Testis (tissue), 3 donors: Measurements from ENCODE around the gene RYR3. TPM values are rescaled to one million over a fixed set of nuclear protein-coding genes. Genes with fewer than 3 reads are reported as not detected.

Experiments
- DNase-seq: peaks from one replicate; pipeline ENCODE4 v3.0.0-alpha.2; 2019
- H3K27ac ChIP-seq, 2 donors: fragments of 200-600 bp; sonication (generic); one replicate each; pipeline ENCODE4 v1.5.1; 2019
- H3K27me3 ChIP-seq: fragments of 200-600 bp; sonication (generic); one replicate; pipeline ENCODE4 v1.5.1; 2019
- H3K36me3 ChIP-seq: fragments of 200-600 bp; sonication (generic); one replicate; pipeline ENCODE4 v1.5.1; 2017; ENCODE audit warnings: low read depth; ENCODE audit errors: missing control alignments
- H3K4me1 ChIP-seq: fragments of 200-600 bp; sonication (generic); one replicate; pipeline ENCODE4 v1.5.1; 2019
- H3K4me3 ChIP-seq, 2 donors: fragments of 200-600 bp; sonication (generic); one replicate each; pipeline ENCODE4 v1.5.1; 2017 to 2019
- H3K9me3 ChIP-seq: fragments of 200-600 bp; sonication (generic); one replicate; pipeline ENCODE4 v1.5.1; 2017
- CTCF ChIP-seq, 3 experiments: fragments of 450-650 bp in 2 of 3; fragments of 200-600 bp in 1 of 3; sonication (generic) in 1 of 3; IDR thresholded peaks; one replicate each; pipeline ENCODE4 v1.5.1; 2016 to 2019; ENCODE audit warnings: antibody characterized with exemption in 3 of 3, mild to moderate bottlenecking in 2 of 3, moderate library complexity in 1 of 3
- POLR2A ChIP-seq: fragments of 450-650 bp; IDR thresholded peaks from one replicate; pipeline ENCODE4 v1.6.1; 2017; ENCODE audit warnings: antibody characterized with exemption, mild to moderate bottlenecking, moderate library complexity
- WGBS, 2 donors: methylation state at CpG; one replicate each; pipeline ENCODE4 v1.1.5; 2018; 5-methylcytosine and 5-hydroxymethylcytosine counted together
- intact Hi-C: fragments of 100-400 bp; cut with DNase I; formaldehyde crosslinking; loops from one replicate; pipeline ENCODE4 v1.15.1; 2023; ENCODE audit warnings: low total_unique reads
- polyA plus RNA-seq: library from polyadenylated mRNA; stranded (reverse); fragments of 350-450 nt; fragmentation: Illumina TruSeq; extraction: RNeasy Lipid Tissue Mini Kit (QIAGEN cat#74804); gene quantifications from one replicate; pipeline ENCODE4 v1.2.3, GENCODE V29; 2014; ENCODE audit warnings: low read depth, low replicate concordance; ENCODE audit not compliant: insufficient read depth
- total RNA-seq, 2 donors: library from RNA; depleted of rRNA; stranded (reverse); fragments of >200 nt; gene quantifications; one replicate each; pipeline ENCODE4 v1.2.3, GENCODE V29; 2016

The RYR3 gene
- total and polyA plus RNA-seq, 3 donors from 2014 or later: 4.3 to 7.6 (median 4.4) TPM

- no peaks in the 10 kb centered on the region for H3K4me1 ChIP-seq
- 72 to 85% methylated on average over 3 of the region's 3 CpGs for WGBS, 2 donors
Observed at GRCh38 chr15:33848011-33848410, 537.2 kb downstream of the RYR3 start.

GRCh38 chr15:33851079-33851478 lies 540.3 kb downstream of the RYR3 start:
- no peak overlapping the region for H3K27ac ChIP-seq
- WGBS, 2 donors: 87 to 95% methylated on average over 1 of the region's 1 CpG
- TF ChIP-seq CTCF (IDR thresholded peaks at IDR 0.05) (no peak), POLR2A (no peak)
- no peaks in the 10 kb centered on the region for H3K36me3 ChIP-seq
- H3K4me1 ChIP-seq: no peaks in the 10 kb centered on the region
- no peaks in the 10 kb centered on the region for H3K27me3 ChIP-seq
- no peak for DNase-seq
- no peaks in the 10 kb centered on the region for H3K9me3 ChIP-seq
- H3K4me3 ChIP-seq: no peak overlapping the region
- intact Hi-C loops: no loop called here

More at GRCh38 chr15:33848011-33848410, 537.2 kb downstream of the RYR3 start:
- H3K27me3 ChIP-seq: no peaks in the 10 kb centered on the region
- DNase-seq: no peak
- no peak overlapping the region for H3K27ac ChIP-seq
- H3K4me3 ChIP-seq: no peak overlapping the region
- intact Hi-C loops: no loop called here
- no peaks in the 10 kb centered on the region for H3K36me3 ChIP-seq
- H3K9me3 ChIP-seq: no peaks in the 10 kb centered on the region
- TF ChIP-seq CTCF (IDR thresholded peaks at IDR 0.05) (no peak), POLR2A (no peak)

GRCh38 chr15:33852094-33852493 lies 541.3 kb downstream of the RYR3 start:
- H3K4me3 ChIP-seq: no peak overlapping the region
- no peaks in the 10 kb centered on the region for H3K27me3 ChIP-seq
- TF ChIP-seq CTCF (IDR thresholded peaks at IDR 0.05) (no peak), POLR2A (no peak)
- no peaks in the 10 kb centered on the region for H3K4me1 ChIP-seq
- no peaks in the 10 kb centered on the region for H3K9me3 ChIP-seq
- no peak for DNase-seq
- H3K36me3 ChIP-seq: no peaks in the 10 kb centered on the region
- intact Hi-C loops: no loop called here
- H3K27ac ChIP-seq: no peak overlapping the region
- whole genome bisulfite sequencing, 2 donors: 47 to 81% methylated on average over 1 of the region's 1 CpG

- WGBS, 2 donors: 84 to 88% methylated on average over 2 of the region's 2 CpGs
- Histone ChIP-seq H3K9me3 (no peaks in the 10 kb centered on the region), H3K27ac (no peak overlapping the region), H3K4me3 (no peak overlapping the region), H3K27me3 (no peaks in the 10 kb centered on the region), H3K36me3 (no peaks in the 10 kb centered on the region), H3K4me1 (no peaks in the 10 kb centered on the region)
- DNase-seq: no peak
- no peak for TF ChIP-seq POLR2A
- TF ChIP-seq CTCF (IDR thresholded peaks at IDR 0.05): no peak
- intact Hi-C loops: no loop called here
Observed at GRCh38 chr15:33852570-33852969, 541.8 kb downstream of the RYR3 start.

GRCh38 chr15:33857726-33858125 lies 547.0 kb downstream of the RYR3 start:
- 96 to 97% methylated on average over 13 of the region's 13 CpGs for WGBS, 2 donors
- H3K9me3 ChIP-seq: no peaks in the 10 kb centered on the region
- intact Hi-C loops: no loop called here

More at GRCh38 chr15:33857726-33858125, 547.0 kb downstream of the RYR3 start:
- no peaks in the 10 kb centered on the region for H3K4me1 ChIP-seq
- no peaks in the 10 kb centered on the region for H3K27me3 ChIP-seq
- H3K36me3 ChIP-seq: no peaks in the 10 kb centered on the region
- DNase-seq: no peak
- H3K27ac ChIP-seq: no peak overlapping the region
- no peak overlapping the region for H3K4me3 ChIP-seq
- TF ChIP-seq CTCF (IDR thresholded peaks at IDR 0.05) (no peak), POLR2A (no peak)
